PC-3 (cell line): Measurements from ENCODE around the gene VGLL1. TPM values are rescaled to one million over a fixed set of nuclear protein-coding genes. Genes with fewer than 3 reads are reported as not detected.
A peak's percentile ranks its signal among the peaks of the same experiment; 100 is the strongest.

Source experiments
- ATAC-seq: fragments of 200-7000 bp; cut with Tn5 transposase; 2 replicates; pipeline ENCODE4 v1.9.1; 2020; ENCODE audit warnings: mild to moderate bottlenecking, moderate library complexity
- BruUV-seq: library from RNA; stranded (reverse); fragments of 400-500 nt; replicated peaks from 2 replicates; lab custom pipeline; 2021; lab: Mats Ljungman, UMichigan
- CTCF ChIA-PET: fragments of 300-600 bp; sonication (Branson Sonifier 250); formaldehyde crosslinking; loops from one replicate; lab custom pipeline; 2022; ENCODE audit warnings: antibody characterized with exemption; lab: Charles Lee
- POLR2A ChIA-PET: fragments of 300-600 bp; sonication (Branson Sonifier 250); formaldehyde crosslinking; loops from one replicate; lab custom pipeline; 2022; ENCODE audit warnings: antibody characterized with exemption; ENCODE audit not compliant: unreplicated experiment; lab: Charles Lee
- DNase-seq: peaks from one replicate; pipeline ENCODE4 v3.0.0-alpha.2; 2015
- H2AFZ ChIP-seq: fragments of 300-600 bp; sonication (generic); 2 replicates; pipeline ENCODE4 v1.6.0; 2016; ENCODE audit warnings: antibody characterized with exemption, low read length
- H3F3A ChIP-seq: fragments of 300-600 bp; sonication (generic); one replicate; pipeline ENCODE4 v1.6.0; 2017; ENCODE audit warnings: antibody characterized with exemption, low read length, control low read depth, mild to moderate bottlenecking; ENCODE audit not compliant: unreplicated experiment
- H3K27ac ChIP-seq: fragments of 300-600 bp; sonication (generic); 2 replicates; pipeline ENCODE4 v1.5.1; 2016; ENCODE audit warnings: mild to moderate bottlenecking, low read length
- H3K27me3 ChIP-seq: fragments of 300-600 bp; sonication (generic); 2 replicates; pipeline ENCODE4 v1.6.1; 2016; ENCODE audit warnings: low read length, mixed read lengths
- H3K36me3 ChIP-seq: fragments of 300-600 bp; sonication (generic); 2 replicates; pipeline ENCODE4 v1.6.1; 2016; ENCODE audit warnings: low read depth, mixed run types, low read length, mixed read lengths
- H3K4me1 ChIP-seq: fragments of 300-600 bp; sonication (generic); 2 replicates; pipeline ENCODE4 v1.5.1; 2016; ENCODE audit warnings: low read length; ENCODE audit not compliant: insufficient read depth
- H3K4me2 ChIP-seq: fragments of 300-600 bp; sonication (generic); 2 replicates; pipeline ENCODE4 v1.6.0; 2016; ENCODE audit warnings: low read length
- H3K4me3 ChIP-seq: fragments of 300-600 bp; sonication (generic); 2 replicates; pipeline ENCODE4 v1.5.1; 2016; ENCODE audit warnings: mild to moderate bottlenecking, low read length, mixed read lengths
- H3K79me2 ChIP-seq: fragments of 300-600 bp; sonication (generic); 2 replicates; pipeline ENCODE4 v1.6.1; 2017; ENCODE audit warnings: low read length, mixed read lengths
- H3K9ac ChIP-seq: fragments of 300-600 bp; sonication (generic); 2 replicates; pipeline ENCODE4 v1.6.0; 2016; ENCODE audit warnings: mild to moderate bottlenecking, low read length
- H3K9me2 ChIP-seq: fragments of 300-600 bp; sonication (generic); replicated peaks from 2 replicates; pipeline ENCODE4 v1.6.1; 2016; ENCODE audit warnings: mixed run types, low read length, mixed read lengths
- H3K9me3 ChIP-seq: fragments of 300-600 bp; sonication (generic); 2 replicates; pipeline ENCODE4 v1.6.1; 2016; ENCODE audit warnings: low read length, mixed read lengths
- H4K20me1 ChIP-seq: fragments of 300-600 bp; sonication (generic); 2 replicates; pipeline ENCODE4 v1.6.1; 2016; ENCODE audit warnings: low read length, mixed read lengths
- EZH2 ChIP-seq: fragments of 300-600 bp; sonication (generic); IDR thresholded peaks from one replicate; pipeline ENCODE4 v1.6.1; 2017; ENCODE audit warnings: antibody characterized with exemption, mild to moderate bottlenecking, low read length; ENCODE audit not compliant: unreplicated experiment
- EZH2phosphoT487 ChIP-seq: fragments of 300-600 bp; sonication (generic); IDR thresholded peaks from 2 replicates; pipeline ENCODE4 v1.6.1; 2018; ENCODE audit warnings: mild to moderate bottlenecking, antibody characterized with exemption, low read length, borderline replicate concordance
- intact Hi-C: fragments of 100-400 bp; cut with micrococcal nuclease; formaldehyde crosslinking; loops from 2 replicates; pipeline ENCODE4 v1.9.0; 2023
- total RNA-seq: library from RNA; depleted of rRNA; stranded (reverse); fragments of >200 nt; gene quantifications from 2 replicates; pipeline ENCODE4 v1.2.3, GENCODE V29; 2014
- TF ChIP-seq, protein P1 (sequence below): fragments of 300-600 bp; sonication (generic); conservative IDR thresholded peaks from 2 replicates; pipeline ENCODE4 v1.5.1; 2017; ENCODE audit warnings: antibody characterized with exemption, low read depth, mild to moderate bottlenecking, low read length

VGLL1 gene
- total RNA-seq, 1 experiment from 2014 or later = 5.3 TPM

DNA sequence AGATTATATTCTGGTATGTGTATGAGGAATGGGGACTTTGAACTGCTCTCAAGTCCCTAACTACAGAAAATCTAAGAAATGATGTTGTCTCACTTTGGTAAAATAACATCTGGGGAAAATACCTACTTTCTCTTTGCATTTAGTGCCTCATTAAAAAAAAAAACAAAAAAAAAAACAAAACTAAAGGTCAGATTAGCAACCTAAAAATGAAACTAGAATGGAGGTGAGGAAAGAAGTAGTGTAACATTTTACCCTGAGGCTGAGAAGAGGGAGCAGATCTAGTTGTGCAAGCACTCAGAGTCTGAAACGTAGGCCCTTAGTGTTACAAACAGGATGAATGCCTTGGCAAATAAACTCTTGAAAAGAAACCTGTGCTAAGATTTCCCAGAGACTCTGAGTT is 56.0 kb downstream of the VGLL1 start:
- H3K9ac ChIP-seq = no peak overlapping the region
- no peak for DNase-seq
- no peak overlapping the region for H2AFZ ChIP-seq
- H3K27ac ChIP-seq = no peak overlapping the region
- CTCF ChIA-PET = no interaction called here
- H3K27me3 ChIP-seq = no peaks in the 10 kb centered on the region
- no peak for ATAC-seq
- H3K4me3 ChIP-seq = no peak overlapping the region
- no peaks in the 10 kb centered on the region for H3K9me3 ChIP-seq
- no TSS peak for BruUV-seq
- intact Hi-C loops = no loop called here
- no peak overlapping the region for H3K4me2 ChIP-seq
- TF ChIP-seq EZH2 (no peak), EZH2phosphoT487 (no peak)
- TF ChIP-seq, protein P1, sequence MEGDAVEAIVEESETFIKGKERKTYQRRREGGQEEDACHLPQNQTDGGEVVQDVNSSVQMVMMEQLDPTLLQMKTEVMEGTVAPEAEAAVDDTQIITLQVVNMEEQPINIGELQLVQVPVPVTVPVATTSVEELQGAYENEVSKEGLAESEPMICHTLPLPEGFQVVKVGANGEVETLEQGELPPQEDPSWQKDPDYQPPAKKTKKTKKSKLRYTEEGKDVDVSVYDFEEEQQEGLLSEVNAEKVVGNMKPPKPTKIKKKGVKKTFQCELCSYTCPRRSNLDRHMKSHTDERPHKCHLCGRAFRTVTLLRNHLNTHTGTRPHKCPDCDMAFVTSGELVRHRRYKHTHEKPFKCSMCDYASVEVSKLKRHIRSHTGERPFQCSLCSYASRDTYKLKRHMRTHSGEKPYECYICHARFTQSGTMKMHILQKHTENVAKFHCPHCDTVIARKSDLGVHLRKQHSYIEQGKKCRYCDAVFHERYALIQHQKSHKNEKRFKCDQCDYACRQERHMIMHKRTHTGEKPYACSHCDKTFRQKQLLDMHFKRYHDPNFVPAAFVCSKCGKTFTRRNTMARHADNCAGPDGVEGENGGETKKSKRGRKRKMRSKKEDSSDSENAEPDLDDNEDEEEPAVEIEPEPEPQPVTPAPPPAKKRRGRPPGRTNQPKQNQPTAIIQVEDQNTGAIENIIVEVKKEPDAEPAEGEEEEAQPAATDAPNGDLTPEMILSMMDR = no peak
- no peaks in the 10 kb centered on the region for H3K9me2 ChIP-seq
- no peaks in the 10 kb centered on the region for H4K20me1 ChIP-seq
- no peaks in the 10 kb centered on the region for H3F3A ChIP-seq
- no peaks in the 10 kb centered on the region for H3K79me2 ChIP-seq
- peaks cover 33% of the 10 kb centered on the region for H3K4me1 ChIP-seq
- POLR2A ChIA-PET = no interaction called here
- no peaks in the 10 kb centered on the region for H3K36me3 ChIP-seq

DNA sequence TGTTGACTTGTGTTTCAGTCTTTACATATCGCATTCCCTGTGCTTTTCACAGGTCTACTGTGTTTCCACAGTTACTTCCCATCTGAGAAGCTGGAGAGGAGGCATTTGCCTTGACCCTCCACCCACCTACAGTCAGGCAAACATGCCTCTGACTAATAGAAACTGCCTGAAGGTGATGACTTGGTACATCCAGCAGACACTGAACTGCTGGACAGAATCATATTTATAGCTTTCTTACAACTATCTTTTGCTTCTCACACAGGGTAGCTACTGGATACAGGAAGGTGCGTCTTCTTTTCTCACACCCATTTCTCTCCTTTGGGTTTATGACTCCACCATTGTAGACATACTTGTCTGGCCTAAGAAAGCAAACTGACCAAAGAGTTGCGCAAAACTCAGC is 58.0 kb downstream of the VGLL1 start:
- Histone ChIP-seq H3K4me1 (peaks cover 33% of the 10 kb centered on the region), H3K36me3 (no peaks in the 10 kb centered on the region), H3K4me3 (no peak overlapping the region), H3K9ac (peak overlapping the region; percentile 44; the same call in 1 of the 2 replicates), H3K27me3 (no peaks in the 10 kb centered on the region), H3K9me2 (no peaks in the 10 kb centered on the region), H3K27ac (peak overlapping the region; percentile 91), H3K79me2 (no peaks in the 10 kb centered on the region), H4K20me1 (no peaks in the 10 kb centered on the region), H3F3A (no peaks in the 10 kb centered on the region), H3K9me3 (no peaks in the 10 kb centered on the region), H3K4me2 (peak overlapping the region; percentile 62), H2AFZ (0 out of 2 replicates have a peak overlapping the region, but pooled peaks have one; percentile 39)
- ATAC-seq = peak; percentile 93
- DNase-seq = peak; percentile 81
- no peak for TF ChIP-seq EZH2
- no peak for TF ChIP-seq EZH2phosphoT487
- TF ChIP-seq, protein P1 = no peak
- POLR2A ChIA-PET = no interaction called here
- BruUV-seq = no TSS peak
- intact Hi-C loops = no loop called here
- CTCF ChIA-PET = interaction anchor here (1.1 kb wide), 1 partner anchor 13 kb away, joined by 3 read pairs; no protein-coding TSS in a partner anchor

DNA sequence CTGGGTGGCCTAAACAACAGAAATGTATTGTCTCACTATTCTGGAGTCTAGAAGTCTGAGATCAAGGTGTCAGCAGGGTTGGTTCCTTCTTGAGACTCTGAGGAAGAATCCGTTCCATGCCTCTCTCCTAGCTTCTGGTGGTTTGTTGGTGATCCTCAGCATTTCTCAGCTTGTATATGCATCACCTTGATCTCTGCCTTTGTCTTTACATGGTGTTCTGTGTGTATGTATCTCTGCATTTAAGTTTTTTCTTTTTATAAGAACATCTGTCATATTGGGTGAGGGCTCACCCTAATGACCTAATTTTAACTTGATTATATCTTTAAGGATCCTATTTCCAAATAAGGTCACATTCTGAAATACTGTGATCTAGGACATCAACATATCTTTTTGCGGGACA is 65.3 kb downstream of the VGLL1 start:
- Histone ChIP-seq H3K9me3 (no peaks in the 10 kb centered on the region), H3K4me3 (no peak overlapping the region), H3K36me3 (no peaks in the 10 kb centered on the region), H2AFZ (no peak overlapping the region), H3K79me2 (no peaks in the 10 kb centered on the region), H3K27ac (no peak overlapping the region), H3K4me1 (no peaks in the 10 kb centered on the region), H3K27me3 (no peaks in the 10 kb centered on the region), H3K9ac (no peak overlapping the region), H4K20me1 (no peaks in the 10 kb centered on the region), H3K4me2 (no peak overlapping the region), H3F3A (no peaks in the 10 kb centered on the region), H3K9me2 (no peaks in the 10 kb centered on the region)
- POLR2A ChIA-PET = no interaction called here
- ATAC-seq (no peak), DNase-seq (no peak)
- intact Hi-C loops = no loop called here
- BruUV-seq = no TSS peak
- CTCF ChIA-PET = no interaction called here
- no peak for TF ChIP-seq EZH2phosphoT487
- no peak for TF ChIP-seq EZH2
- TF ChIP-seq, protein P1 = no peak
